ENCODE measurements around the gene ITSN2. TPM values are rescaled to one million over a fixed set of nuclear protein-coding genes. Genes with fewer than 3 reads are reported as not detected.

The ITSN2 gene
- total RNA-seq, 1 donor from 2014 or later = 28.6 TPM

DNA sequence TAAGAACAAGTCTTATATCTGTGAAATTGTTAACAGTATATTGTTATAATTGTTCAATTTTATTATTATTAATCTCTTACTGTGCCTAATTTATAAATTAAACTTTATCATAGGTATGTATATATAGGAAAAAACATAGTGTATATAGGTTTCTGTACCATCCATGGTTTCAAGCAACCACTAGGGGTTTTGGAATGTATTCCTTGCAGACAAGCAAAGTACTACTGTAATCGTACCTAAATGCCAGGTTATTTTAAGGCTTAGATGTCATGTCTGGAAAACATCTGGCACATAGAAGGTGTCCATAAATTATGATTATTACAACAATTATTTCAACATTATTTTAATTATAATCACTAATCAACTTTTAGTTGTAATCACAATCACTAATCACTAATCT, 8.4 kb downstream of the ITSN2 start:
- Mint-ChIP-seq H3K9me3 (ENCODE audit: low read depth) (no peaks in the 10 kb centered on the region), H3K27me3 (ENCODE audit: low read depth) (no peaks in the 10 kb centered on the region), H3K4me3 (ENCODE audit: unreplicated experiment) (no peak overlapping the region), H3K4me1 (ENCODE audit: low read depth) (peaks cover 32% of the 10 kb centered on the region), H3K36me3 (ENCODE audit: low read depth) (no peaks in the 10 kb centered on the region), H3K27ac (ENCODE audit: unreplicated experiment) (no peak overlapping the region)
- TF ChIP-seq, protein P1, sequence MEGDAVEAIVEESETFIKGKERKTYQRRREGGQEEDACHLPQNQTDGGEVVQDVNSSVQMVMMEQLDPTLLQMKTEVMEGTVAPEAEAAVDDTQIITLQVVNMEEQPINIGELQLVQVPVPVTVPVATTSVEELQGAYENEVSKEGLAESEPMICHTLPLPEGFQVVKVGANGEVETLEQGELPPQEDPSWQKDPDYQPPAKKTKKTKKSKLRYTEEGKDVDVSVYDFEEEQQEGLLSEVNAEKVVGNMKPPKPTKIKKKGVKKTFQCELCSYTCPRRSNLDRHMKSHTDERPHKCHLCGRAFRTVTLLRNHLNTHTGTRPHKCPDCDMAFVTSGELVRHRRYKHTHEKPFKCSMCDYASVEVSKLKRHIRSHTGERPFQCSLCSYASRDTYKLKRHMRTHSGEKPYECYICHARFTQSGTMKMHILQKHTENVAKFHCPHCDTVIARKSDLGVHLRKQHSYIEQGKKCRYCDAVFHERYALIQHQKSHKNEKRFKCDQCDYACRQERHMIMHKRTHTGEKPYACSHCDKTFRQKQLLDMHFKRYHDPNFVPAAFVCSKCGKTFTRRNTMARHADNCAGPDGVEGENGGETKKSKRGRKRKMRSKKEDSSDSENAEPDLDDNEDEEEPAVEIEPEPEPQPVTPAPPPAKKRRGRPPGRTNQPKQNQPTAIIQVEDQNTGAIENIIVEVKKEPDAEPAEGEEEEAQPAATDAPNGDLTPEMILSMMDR (IDR thresholded peaks at IDR 0.05) = peak; percentile 61
- no peak for DNase-seq (ENCODE audit: low spot score)

DNA sequence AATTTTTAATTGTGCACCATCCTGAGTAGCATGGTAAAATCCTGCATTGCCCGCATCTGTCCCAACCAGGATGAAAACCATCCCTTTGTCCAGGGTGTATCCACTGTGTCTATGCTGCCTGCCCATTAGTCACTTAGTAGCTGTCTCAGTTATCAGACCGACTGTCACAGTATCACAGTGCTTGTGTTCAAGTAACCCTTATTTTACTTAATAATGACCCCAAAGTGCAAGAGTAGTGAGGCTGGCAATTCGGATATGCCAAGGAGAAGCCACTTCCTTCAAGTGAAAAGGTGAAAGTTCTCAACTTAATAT, 8.8 kb downstream of the ITSN2 start:
- no peaks in the 10 kb centered on the region for H3K27me3 Mint-ChIP-seq (ENCODE audit: low read depth)
- peaks cover 32% of the 10 kb centered on the region for H3K4me1 Mint-ChIP-seq (ENCODE audit: low read depth)
- H3K27ac Mint-ChIP-seq (ENCODE audit: unreplicated experiment) = no peak overlapping the region
- DNase-seq (ENCODE audit: low spot score) = no peak
- TF ChIP-seq, protein P1 (IDR thresholded peaks at IDR 0.05) = no peak
- H3K4me3 Mint-ChIP-seq (ENCODE audit: unreplicated experiment) = no peak overlapping the region
- no peaks in the 10 kb centered on the region for H3K36me3 Mint-ChIP-seq (ENCODE audit: low read depth)
- no peaks in the 10 kb centered on the region for H3K9me3 Mint-ChIP-seq (ENCODE audit: low read depth)

DNA sequence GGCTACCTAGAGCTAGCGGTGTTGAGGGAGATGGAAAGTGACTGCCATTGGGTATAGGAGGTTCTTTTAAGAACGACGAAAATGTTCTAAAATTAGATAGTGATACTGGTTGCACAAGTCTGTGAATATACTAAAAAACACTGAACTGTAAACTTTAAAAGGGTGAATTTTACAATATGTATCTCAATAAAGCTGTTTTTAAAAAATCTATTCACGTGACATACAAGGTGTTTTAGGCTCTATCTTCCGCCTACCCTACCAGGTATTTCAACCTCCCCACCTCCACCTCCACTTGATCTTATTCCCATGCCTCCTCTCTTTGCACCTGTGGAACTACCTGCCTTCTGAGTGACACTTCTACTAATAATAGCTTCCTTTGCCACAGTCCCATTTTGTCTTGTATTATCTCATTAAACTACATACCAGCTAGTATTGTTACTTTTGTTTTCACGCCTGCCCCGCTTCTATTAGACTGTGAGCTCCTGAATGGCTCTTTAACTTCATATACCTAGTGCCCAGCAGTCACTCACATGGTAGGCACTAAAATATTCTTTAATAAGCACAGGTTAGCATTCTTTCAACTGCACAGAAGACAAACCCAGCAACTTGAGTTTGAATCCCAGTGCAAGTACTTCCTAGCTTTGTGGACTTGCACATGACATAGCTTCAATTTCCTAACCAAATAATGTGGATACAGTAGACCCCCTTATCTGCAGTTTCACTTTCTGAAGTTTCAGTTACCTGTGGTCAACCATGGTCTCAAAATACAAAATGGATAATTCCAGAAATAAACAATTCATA, 9.3 kb downstream of the ITSN2 start:
- TF ChIP-seq, protein P1 (IDR thresholded peaks at IDR 0.05) = no peak
- DNase-seq (ENCODE audit: low spot score) = no peak
- Mint-ChIP-seq H3K27ac (ENCODE audit: unreplicated experiment) (no peak overlapping the region), H3K9me3 (ENCODE audit: low read depth) (no peaks in the 10 kb centered on the region), H3K4me1 (ENCODE audit: low read depth) (peaks cover 32% of the 10 kb centered on the region), H3K4me3 (ENCODE audit: unreplicated experiment) (no peak overlapping the region), H3K36me3 (ENCODE audit: low read depth) (no peaks in the 10 kb centered on the region), H3K27me3 (ENCODE audit: low read depth) (no peaks in the 10 kb centered on the region)

DNA sequence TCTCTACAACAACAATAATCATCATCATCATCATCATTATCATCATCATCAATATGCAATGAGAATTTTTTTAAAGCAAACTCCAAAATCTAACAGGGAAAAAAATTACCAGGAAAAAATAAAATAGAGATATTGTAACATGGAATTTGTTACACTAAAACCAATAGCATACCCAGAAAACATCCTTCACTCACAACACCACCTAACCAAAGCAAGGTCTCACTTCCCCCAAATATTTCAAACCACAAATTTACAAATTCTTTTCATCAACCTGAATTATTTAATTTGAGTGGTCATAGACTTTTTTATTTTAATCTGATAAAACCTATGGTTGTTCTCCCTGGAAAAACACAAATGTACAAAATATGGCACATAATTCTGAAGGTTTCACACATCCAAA, 11.2 kb downstream of the ITSN2 start:
- TF ChIP-seq, protein P1 (IDR thresholded peaks at IDR 0.05) = no peak
- DNase-seq (ENCODE audit: low spot score) = no peak
- Mint-ChIP-seq H3K27ac (ENCODE audit: unreplicated experiment) (no peak overlapping the region), H3K4me1 (ENCODE audit: low read depth) (peaks cover 23% of the 10 kb centered on the region), H3K9me3 (ENCODE audit: low read depth) (no peaks in the 10 kb centered on the region), H3K27me3 (ENCODE audit: low read depth) (no peaks in the 10 kb centered on the region), H3K36me3 (ENCODE audit: low read depth) (no peaks in the 10 kb centered on the region), H3K4me3 (ENCODE audit: unreplicated experiment) (no peak overlapping the region)

DNA sequence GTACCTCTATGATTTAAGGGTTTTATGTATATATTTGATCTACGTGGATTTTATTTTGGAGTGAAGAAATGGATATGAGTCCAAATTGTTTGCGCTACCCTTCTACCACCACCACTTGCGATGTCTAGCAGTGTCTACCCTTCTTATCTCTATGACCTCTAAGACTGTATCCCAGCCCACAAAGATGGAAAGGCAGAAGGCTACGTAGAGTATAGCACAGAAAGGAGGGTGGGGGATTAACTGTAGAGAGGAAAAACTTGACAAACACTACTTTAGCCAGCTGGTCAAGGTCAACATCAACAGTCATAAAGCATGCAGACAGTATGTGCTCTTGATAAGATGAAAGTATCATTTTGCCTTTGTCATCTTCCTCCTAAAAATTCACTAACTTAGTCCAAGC, 14.4 kb downstream of the ITSN2 start:
- H3K9me3 Mint-ChIP-seq (ENCODE audit: low read depth) = no peaks in the 10 kb centered on the region
- H3K4me1 Mint-ChIP-seq (ENCODE audit: low read depth) = peaks cover 19% of the 10 kb centered on the region
- H3K27me3 Mint-ChIP-seq (ENCODE audit: low read depth) = no peaks in the 10 kb centered on the region
- H3K36me3 Mint-ChIP-seq (ENCODE audit: low read depth) = no peaks in the 10 kb centered on the region
- no peak for DNase-seq (ENCODE audit: low spot score)
- no peak overlapping the region for H3K27ac Mint-ChIP-seq (ENCODE audit: unreplicated experiment)
- H3K4me3 Mint-ChIP-seq (ENCODE audit: unreplicated experiment) = no peak overlapping the region
- TF ChIP-seq, protein P1 (IDR thresholded peaks at IDR 0.05) = no peak

All from chondrocyte (in vitro differentiated cells).